Right lung (tissue), 5 donors: ENCODE results near the gene CFAP100. TPM values are rescaled to one million over a fixed set of nuclear protein-coding genes. Genes with fewer than 3 reads are reported as not detected.
A peak's percentile ranks its signal among the peaks of the same experiment; 100 is the strongest.

Experiments used
- DNase-seq, 2 donors: peaks; one replicate each; pipeline ENCODE4 v3.0.0-alpha.2; 2013
- polyA plus RNA-seq, 5 donors: library from polyadenylated mRNA; unstranded; fragments of 120-200 nt; gene quantifications; one replicate each; pipeline versions ENCODE4 v1.2.1 to v1.2.3, GENCODE V29; 2013; ENCODE audit warnings: inconsistent platforms in 1 of 5, low replicate concordance in 1 of 5; ENCODE audit not compliant: insufficient read length in 5 of 5, insufficient read depth in 1 of 5

The CFAP100 gene
- polyA plus RNA-seq, 5 donors, result 0.80 to 7.9 (median 6.6) TPM

GRCh38 chr3:126440709-126440995 is 45.9 kb downstream of the CFAP100 start:
- DNase-seq, result no peak

- no peak for DNase-seq
These were observed 46.7 kb downstream of the CFAP100 start for GRCh38 chr3:126441256-126441880.

- peak; percentile 75 to 79 for DNase-seq
These were observed 47.6 kb downstream of the CFAP100 start for GRCh38 chr3:126442094-126442855.

- DNase-seq, result no peak
These were observed 48.1 kb downstream of the CFAP100 start for GRCh38 chr3:126442856-126443242.

- DNase-seq, result no peak
These were observed 50.8 kb downstream of the CFAP100 start for GRCh38 chr3:126445506-126445905.

GRCh38 chr3:126446301-126446700 is 51.6 kb downstream of the CFAP100 start:
- no peak for DNase-seq

GRCh38 chr3:126446791-126447190 is 52.1 kb downstream of the CFAP100 start:
- no peak for DNase-seq

- no peak for DNase-seq
These were observed 52.9 kb downstream of the CFAP100 start for GRCh38 chr3:126447456-126448106.

GRCh38 chr3:126448136-126448892 is 53.6 kb downstream of the CFAP100 start:
- no peak for DNase-seq

- no peak for DNase-seq
These were observed 54.1 kb downstream of the CFAP100 start for GRCh38 chr3:126448893-126449180.

- no peak for DNase-seq
These were observed 54.9 kb downstream of the CFAP100 start for GRCh38 chr3:126449621-126450051.

- DNase-seq, result no peak
These were observed 55.5 kb downstream of the CFAP100 start for GRCh38 chr3:126450219-126450618.

GRCh38 chr3:126450744-126451143 is 56.0 kb downstream of the CFAP100 start:
- DNase-seq, result no peak

- DNase-seq, result no peak
These were observed 56.8 kb downstream of the CFAP100 start for GRCh38 chr3:126451511-126451910.

- DNase-seq, result no peak
These were observed 57.5 kb downstream of the CFAP100 start for GRCh38 chr3:126452213-126452612.

- DNase-seq, result no peak
These were observed 59.3 kb downstream of the CFAP100 start for GRCh38 chr3:126454025-126454424.

GRCh38 chr3:126454437-126455198 is 59.9 kb downstream of the CFAP100 start:
- no peak for DNase-seq

- DNase-seq, result no peak
These were observed 61.5 kb downstream of the CFAP100 start for GRCh38 chr3:126456211-126456610.

GRCh38 chr3:126456766-126457388 is 62.2 kb downstream of the CFAP100 start:
- no peak for DNase-seq

- no peak for DNase-seq
These were observed 64.5 kb downstream of the CFAP100 start for GRCh38 chr3:126459111-126459762.

GRCh38 chr3:126459763-126460127 is 65.0 kb downstream of the CFAP100 start:
- DNase-seq, result no peak
